GM10266 (cell line): ENCODE measurements around the gene ACER3.
"Not testable (repeated sequence)": the region's sequence is repeated elsewhere in the genome, so short reads cannot be mapped to it uniquely, and the experiment has no call there.

Experiments used
- DNase-seq: peaks from one replicate; pipeline ENCODE4 v3.0.0; 2012; ENCODE audit errors: extremely low spot score
- CTCF ChIP-seq: IDR thresholded peaks from 2 replicates; pipeline ENCODE4 v1.5.1; 2012; ENCODE audit warnings: mild to moderate bottlenecking, low read depth; ENCODE audit not compliant: control insufficient read depth, insufficient read depth; ENCODE audit errors: missing control alignments

The ACER3 gene

GRCh38 chr11:76944225-76944624, 83.5 kb downstream of the ACER3 start:
- no peak for DNase-seq
- no peak for TF ChIP-seq CTCF

- no peak for DNase-seq
- no peak for TF ChIP-seq CTCF
Observed at GRCh38 chr11:76946223-76946622, 85.5 kb downstream of the ACER3 start.

GRCh38 chr11:76947190-76947589, 86.5 kb downstream of the ACER3 start:
- DNase-seq, result no peak
- no peak for TF ChIP-seq CTCF

GRCh38 chr11:76947800-76948199, 87.1 kb downstream of the ACER3 start:
- DNase-seq, result no peak
- no peak for TF ChIP-seq CTCF

- TF ChIP-seq CTCF, result no peak
- no peak for DNase-seq
Observed at GRCh38 chr11:76955459-76956114, 94.9 kb downstream of the ACER3 start.

GRCh38 chr11:76962583-76963416, 102.1 kb downstream of the ACER3 start:
- DNase-seq, result peak; percentile 42
- TF ChIP-seq CTCF, result no peak

- not testable (repeated sequence) for DNase-seq
Observed at GRCh38 chr11:76963417-76964168, 102.9 kb downstream of the ACER3 start.
